Effector memory CD4-positive, alpha-beta T cell (primary cell): Measurements from ENCODE around the gene WNT11.

Experiments used
- DNase-seq, 3 donors: peaks; one replicate each; pipeline ENCODE4 v3.0.0-alpha.2; 2020
- H3K27ac ChIP-seq: 2 replicates; pipeline ENCODE4 v1.7.0; 2013; ENCODE audit warnings: mild to moderate bottlenecking, low read length, moderate library complexity; ENCODE audit not compliant: insufficient read depth, poor library complexity, severe bottlenecking
- H3K27me3 ChIP-seq: replicated peaks from 2 replicates; pipeline ENCODE4 v1.7.0; 2013; ENCODE audit warnings: mild to moderate bottlenecking, low read length; ENCODE audit not compliant: insufficient read depth, control insufficient read depth, poor library complexity, severe bottlenecking
- H3K36me3 ChIP-seq: 2 replicates; pipeline ENCODE4 v1.7.0; 2013; ENCODE audit warnings: mild to moderate bottlenecking, low read length, moderate library complexity; ENCODE audit not compliant: control insufficient read depth, insufficient read depth
- H3K4me1 ChIP-seq: 2 replicates; pipeline ENCODE4 v1.7.0; 2013; ENCODE audit warnings: low read length, mild to moderate bottlenecking; ENCODE audit not compliant: control insufficient read depth, insufficient read depth, poor library complexity, severe bottlenecking
- H3K4me3 ChIP-seq: 2 replicates; pipeline ENCODE4 v1.7.0; 2013; ENCODE audit warnings: low read length, low read depth, mild to moderate bottlenecking; ENCODE audit not compliant: insufficient read depth, poor library complexity, severe bottlenecking
- H3K9me3 ChIP-seq: 2 replicates; pipeline ENCODE4 v1.7.0; 2013; ENCODE audit warnings: mild to moderate bottlenecking, low read length, moderate library complexity; ENCODE audit not compliant: control insufficient read depth

The WNT11 gene

GRCh38 chr11:76164861-76165751, 41.2 kb downstream of the WNT11 start:
- DNase-seq: no peak
- no peaks in the 10 kb centered on the region for H3K4me1 ChIP-seq
- H3K9me3 ChIP-seq: no peaks in the 10 kb centered on the region
- H3K27me3 ChIP-seq: no peaks in the 10 kb centered on the region
- H3K4me3 ChIP-seq: no peak overlapping the region
- no peak overlapping the region for H3K27ac ChIP-seq
- H3K36me3 ChIP-seq: no peaks in the 10 kb centered on the region

- Histone ChIP-seq H3K4me1 (no peaks in the 10 kb centered on the region), H3K9me3 (no peaks in the 10 kb centered on the region), H3K27me3 (no peaks in the 10 kb centered on the region), H3K36me3 (no peaks in the 10 kb centered on the region), H3K27ac (no peak overlapping the region), H3K4me3 (no peak overlapping the region)
- DNase-seq: no peak
Measured at GRCh38 chr11:76164081-76164480, 42.2 kb downstream of the WNT11 start.

- H3K36me3 ChIP-seq: no peaks in the 10 kb centered on the region
- H3K4me3 ChIP-seq: no peak overlapping the region
- no peak overlapping the region for H3K27ac ChIP-seq
- no peaks in the 10 kb centered on the region for H3K4me1 ChIP-seq
- DNase-seq: no peak
- no peaks in the 10 kb centered on the region for H3K9me3 ChIP-seq
- H3K27me3 ChIP-seq: no peaks in the 10 kb centered on the region
Measured at GRCh38 chr11:76163289-76163880, 42.9 kb downstream of the WNT11 start.

GRCh38 chr11:76162336-76163288, 43.7 kb downstream of the WNT11 start:
- no peak overlapping the region for H3K27ac ChIP-seq
- no peaks in the 10 kb centered on the region for H3K9me3 ChIP-seq
- H3K27me3 ChIP-seq: no peaks in the 10 kb centered on the region
- no peaks in the 10 kb centered on the region for H3K36me3 ChIP-seq
- no peaks in the 10 kb centered on the region for H3K4me1 ChIP-seq
- no peak for DNase-seq
- H3K4me3 ChIP-seq: no peak overlapping the region

GRCh38 chr11:76161261-76161961, 44.9 kb downstream of the WNT11 start:
- no peak overlapping the region for H3K4me3 ChIP-seq
- H3K27ac ChIP-seq: no peak overlapping the region
- H3K4me1 ChIP-seq: no peaks in the 10 kb centered on the region
- no peaks in the 10 kb centered on the region for H3K36me3 ChIP-seq
- H3K9me3 ChIP-seq: no peaks in the 10 kb centered on the region
- DNase-seq: no peak
- H3K27me3 ChIP-seq: no peaks in the 10 kb centered on the region

- no peak for DNase-seq
- Histone ChIP-seq H3K4me1 (no peaks in the 10 kb centered on the region), H3K27me3 (no peaks in the 10 kb centered on the region), H3K36me3 (no peaks in the 10 kb centered on the region), H3K9me3 (no peaks in the 10 kb centered on the region), H3K4me3 (no peak overlapping the region), H3K27ac (no peak overlapping the region)
Measured at GRCh38 chr11:76160856-76161255, 45.4 kb downstream of the WNT11 start.

GRCh38 chr11:76159983-76160661, 46.2 kb downstream of the WNT11 start:
- Histone ChIP-seq H3K4me1 (no peaks in the 10 kb centered on the region), H3K27me3 (no peaks in the 10 kb centered on the region), H3K9me3 (no peaks in the 10 kb centered on the region), H3K4me3 (no peak overlapping the region), H3K36me3 (no peaks in the 10 kb centered on the region), H3K27ac (no peak overlapping the region)
- DNase-seq: no peak

GRCh38 chr11:76159303-76159937, 46.9 kb downstream of the WNT11 start:
- no peaks in the 10 kb centered on the region for H3K9me3 ChIP-seq
- H3K27ac ChIP-seq: no peak overlapping the region
- H3K36me3 ChIP-seq: no peaks in the 10 kb centered on the region
- no peaks in the 10 kb centered on the region for H3K27me3 ChIP-seq
- DNase-seq: no peak
- no peaks in the 10 kb centered on the region for H3K4me1 ChIP-seq
- no peak overlapping the region for H3K4me3 ChIP-seq
